Vagina (tissue), 2 donors: Measurements from ENCODE around the gene UNC93A. TPM values are rescaled to one million over a fixed set of nuclear protein-coding genes. Genes with fewer than 3 reads are reported as not detected.
"Not testable (repeated sequence)": the region's sequence is repeated elsewhere in the genome, so short reads cannot be mapped to it uniquely, and the experiment has no call there.

Source experiments
- DNase-seq, 2 donors: peaks; one replicate each; pipeline ENCODE4 v3.0.0-alpha.2; 2017; ENCODE audit errors: extremely low spot score in 2 of 2
- H3K27ac ChIP-seq: fragments of 200-600 bp; sonication (generic); one replicate; pipeline ENCODE4 v1.5.1; 2019
- H3K27me3 ChIP-seq: fragments of 200-600 bp; sonication (generic); one replicate; pipeline ENCODE4 v1.5.1; 2019
- H3K36me3 ChIP-seq, 2 donors: fragments of 200-600 bp; sonication (generic); one replicate each; pipeline ENCODE4 v1.5.1; 2017 to 2019
- H3K4me1 ChIP-seq: fragments of 200-600 bp; sonication (generic); one replicate; pipeline ENCODE4 v1.5.1; 2019
- H3K4me3 ChIP-seq, 2 donors: fragments of 200-600 bp; sonication (generic); 1 replicate in 1 of 2; 2 replicates in 1 of 2; pipeline ENCODE4 v1.5.1; 2016 to 2019
- H3K9me3 ChIP-seq: fragments of 200-600 bp; sonication (generic); one replicate; pipeline ENCODE4 v1.5.1; 2019
- POLR2A ChIP-seq, 2 donors: fragments of 450-650 bp; IDR thresholded peaks; one replicate each; pipeline ENCODE4 v1.6.1; 2017; ENCODE audit warnings: antibody characterized with exemption in 2 of 2, mild to moderate bottlenecking in 2 of 2, moderate library complexity in 2 of 2
- POLR2AphosphoS5 ChIP-seq, 2 donors: sonication (generic); formaldehyde crosslinking; IDR thresholded peaks; one replicate each; pipeline ENCODE4 v1.9.0; 2017; ENCODE audit warnings: antibody characterized with exemption in 2 of 2, mild to moderate bottlenecking in 2 of 2, low read depth in 1 of 2; ENCODE audit not compliant: insufficient read depth in 1 of 2
- intact Hi-C: fragments of 100-400 bp; cut with DNase I; formaldehyde crosslinking; loops from one replicate; pipeline ENCODE4 v1.15.1; 2023
- total RNA-seq: library from RNA; depleted of rRNA; stranded (reverse); fragments of >200 nt; gene quantifications from one replicate; pipeline ENCODE4 v1.2.3, GENCODE V29; 2016
- TF ChIP-seq, protein P1 (sequence below), 3 experiments: fragments of 450-650 bp in 2 of 3; fragments of 200-600 bp in 1 of 3; sonication (generic) in 1 of 3; IDR thresholded peaks; one replicate each; pipeline ENCODE4 v1.5.1; 2017 to 2019; ENCODE audit warnings: antibody characterized with exemption in 3 of 3, mild to moderate bottlenecking in 2 of 3, moderate library complexity in 2 of 3

The UNC93A gene
- total RNA-seq, 1 donor from 2014 or later: 2.0 TPM

DNA sequence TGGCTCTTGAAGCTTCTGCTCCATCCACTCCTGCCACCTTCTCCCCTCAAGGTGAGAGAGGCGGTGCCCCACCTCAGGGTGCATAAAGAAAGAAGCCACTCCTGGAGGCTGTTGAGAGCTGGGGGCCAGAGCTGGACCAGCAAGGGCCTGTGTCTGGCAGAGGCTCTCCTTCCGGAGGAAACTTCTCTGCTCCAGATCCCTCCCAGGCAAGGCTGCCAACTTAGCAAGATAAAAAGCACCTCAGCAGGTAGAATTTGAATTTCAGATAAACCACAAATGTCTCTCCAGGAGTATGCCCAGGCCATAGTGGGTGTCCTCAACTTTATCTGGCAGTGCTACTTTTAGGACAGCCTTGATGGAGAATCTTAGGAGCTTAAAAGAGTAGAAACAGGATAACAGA, 13.8 kb downstream of the UNC93A start:
- H3K9me3 ChIP-seq: no peaks in the 10 kb centered on the region
- H3K4me3 ChIP-seq: no peak overlapping the region
- H3K36me3 ChIP-seq: no peaks in the 10 kb centered on the region
- intact Hi-C loops: no loop called here
- H3K4me1 ChIP-seq: no peaks in the 10 kb centered on the region
- no peak for DNase-seq
- H3K27me3 ChIP-seq: no peaks in the 10 kb centered on the region
- TF ChIP-seq POLR2AphosphoS5 (IDR thresholded peaks at IDR 0.05; ENCODE audit: insufficient read depth in 1 of 2, low read depth in 1 of 2) (no peak), POLR2A (IDR thresholded peaks at IDR 0.05) (no peak)
- TF ChIP-seq, protein P1, sequence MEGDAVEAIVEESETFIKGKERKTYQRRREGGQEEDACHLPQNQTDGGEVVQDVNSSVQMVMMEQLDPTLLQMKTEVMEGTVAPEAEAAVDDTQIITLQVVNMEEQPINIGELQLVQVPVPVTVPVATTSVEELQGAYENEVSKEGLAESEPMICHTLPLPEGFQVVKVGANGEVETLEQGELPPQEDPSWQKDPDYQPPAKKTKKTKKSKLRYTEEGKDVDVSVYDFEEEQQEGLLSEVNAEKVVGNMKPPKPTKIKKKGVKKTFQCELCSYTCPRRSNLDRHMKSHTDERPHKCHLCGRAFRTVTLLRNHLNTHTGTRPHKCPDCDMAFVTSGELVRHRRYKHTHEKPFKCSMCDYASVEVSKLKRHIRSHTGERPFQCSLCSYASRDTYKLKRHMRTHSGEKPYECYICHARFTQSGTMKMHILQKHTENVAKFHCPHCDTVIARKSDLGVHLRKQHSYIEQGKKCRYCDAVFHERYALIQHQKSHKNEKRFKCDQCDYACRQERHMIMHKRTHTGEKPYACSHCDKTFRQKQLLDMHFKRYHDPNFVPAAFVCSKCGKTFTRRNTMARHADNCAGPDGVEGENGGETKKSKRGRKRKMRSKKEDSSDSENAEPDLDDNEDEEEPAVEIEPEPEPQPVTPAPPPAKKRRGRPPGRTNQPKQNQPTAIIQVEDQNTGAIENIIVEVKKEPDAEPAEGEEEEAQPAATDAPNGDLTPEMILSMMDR (IDR thresholded peaks at IDR 0.05): no peak
- H3K27ac ChIP-seq: no peak overlapping the region

DNA sequence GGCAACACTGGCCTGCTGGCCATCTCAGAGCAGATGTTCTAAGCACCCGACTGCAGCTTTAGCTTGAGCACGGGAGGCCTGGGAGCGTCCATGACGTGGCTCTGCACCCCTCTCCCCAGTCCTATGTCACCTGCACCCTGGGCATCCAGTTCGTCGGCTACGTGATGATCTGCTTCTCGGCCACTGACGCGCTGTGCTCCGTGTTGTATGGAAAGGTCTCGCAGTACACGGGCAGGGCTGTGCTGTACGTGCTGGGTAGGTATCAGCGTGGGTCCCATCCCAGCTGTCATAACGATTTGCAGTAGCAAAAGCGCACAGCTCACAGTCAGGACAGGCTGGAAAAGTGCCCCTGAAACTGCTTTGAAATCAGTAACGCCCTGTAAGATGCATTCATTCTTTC, 14.7 kb downstream of the UNC93A start:
- Histone ChIP-seq H3K27ac (no peak overlapping the region), H3K4me1 (no peaks in the 10 kb centered on the region), H3K36me3 (no peaks in the 10 kb centered on the region), H3K9me3 (no peaks in the 10 kb centered on the region), H3K27me3 (no peaks in the 10 kb centered on the region), H3K4me3 (no peak overlapping the region)
- intact Hi-C loops: no loop called here
- TF ChIP-seq, protein P1 (IDR thresholded peaks at IDR 0.05): no peak
- TF ChIP-seq POLR2A (IDR thresholded peaks at IDR 0.05): no peak
- TF ChIP-seq POLR2AphosphoS5 (IDR thresholded peaks at IDR 0.05; ENCODE audit: insufficient read depth in 1 of 2, low read depth in 1 of 2): no peak
- DNase-seq: no peak

DNA sequence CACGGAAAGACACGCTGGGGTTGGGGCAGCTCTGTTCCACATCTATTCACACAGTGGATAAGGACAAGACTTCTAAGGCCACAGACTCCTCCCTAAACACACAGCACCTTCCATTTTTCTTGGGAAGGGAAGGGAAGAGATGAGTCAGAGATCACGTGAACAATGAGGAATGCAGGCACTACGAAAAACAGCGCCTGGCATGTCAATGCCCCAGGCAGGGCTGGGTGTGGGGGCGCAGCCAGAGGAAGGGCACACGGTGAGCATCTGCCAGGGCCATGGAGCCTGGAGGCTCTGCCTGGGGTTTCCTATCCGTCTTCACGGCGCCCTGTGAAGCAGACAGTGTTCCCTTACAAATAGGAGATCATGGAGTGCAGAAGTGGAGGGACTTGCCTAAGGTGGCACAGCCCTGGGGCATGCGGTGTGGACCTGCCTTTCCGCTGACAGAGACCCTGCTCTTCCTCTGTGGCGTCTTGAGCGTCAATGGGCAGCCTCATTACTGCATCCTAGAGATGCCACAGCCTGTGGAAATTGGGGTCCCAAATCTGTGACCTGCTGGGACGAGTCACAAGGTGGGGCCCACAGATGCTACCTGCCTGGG, 15.4 kb downstream of the UNC93A start:
- no peak for DNase-seq
- Histone ChIP-seq H3K27me3 (no peaks in the 10 kb centered on the region), H3K27ac (no peak overlapping the region), H3K4me1 (no peaks in the 10 kb centered on the region), H3K36me3 (no peaks in the 10 kb centered on the region), H3K4me3 (no peak overlapping the region), H3K9me3 (no peaks in the 10 kb centered on the region)
- intact Hi-C loops: no loop called here
- TF ChIP-seq POLR2A (IDR thresholded peaks at IDR 0.05): no peak
- TF ChIP-seq POLR2AphosphoS5 (IDR thresholded peaks at IDR 0.05; ENCODE audit: insufficient read depth in 1 of 2, low read depth in 1 of 2): no peak
- TF ChIP-seq, protein P1 (IDR thresholded peaks at IDR 0.05): no peak

DNA sequence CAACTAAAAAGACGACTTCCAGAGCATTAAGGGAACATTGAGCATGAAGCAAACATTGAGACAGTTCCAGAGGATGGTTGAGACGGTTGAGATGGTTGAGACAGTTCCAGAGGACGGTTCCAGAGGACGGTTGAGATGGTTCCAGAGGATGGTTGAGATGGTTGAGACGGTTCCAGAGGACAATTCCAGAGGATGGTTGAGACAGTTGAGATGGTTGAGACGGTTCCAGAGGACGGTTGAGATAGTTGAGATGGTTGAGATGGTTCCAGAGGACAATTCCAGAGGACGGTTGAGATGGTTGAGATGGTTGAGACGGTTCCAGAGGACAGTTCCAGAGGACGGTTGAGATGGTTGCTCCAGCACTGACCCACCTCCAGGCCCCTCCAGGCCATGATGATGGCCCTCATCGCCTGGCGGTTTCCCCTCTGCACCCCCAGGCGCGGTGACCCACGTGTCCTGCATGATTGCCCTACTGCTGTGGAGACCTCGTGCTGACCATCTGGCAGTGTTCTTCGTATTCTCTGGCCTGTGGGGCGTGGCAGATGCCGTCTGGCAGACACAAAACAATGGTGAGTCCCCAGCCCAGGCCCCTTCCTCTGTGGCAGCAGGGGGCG, 16.3 kb downstream of the UNC93A start:
- Histone ChIP-seq H3K4me1 (no peaks in the 10 kb centered on the region), H3K27ac (no peak overlapping the region), H3K27me3 (no peaks in the 10 kb centered on the region), H3K9me3 (no peaks in the 10 kb centered on the region), H3K4me3 (no peak overlapping the region), H3K36me3 (no peaks in the 10 kb centered on the region)
- TF ChIP-seq, protein P1 (IDR thresholded peaks at IDR 0.05): no peak
- TF ChIP-seq POLR2A (IDR thresholded peaks at IDR 0.05): no peak
- no peak for DNase-seq
- intact Hi-C loops: no loop called here

DNA sequence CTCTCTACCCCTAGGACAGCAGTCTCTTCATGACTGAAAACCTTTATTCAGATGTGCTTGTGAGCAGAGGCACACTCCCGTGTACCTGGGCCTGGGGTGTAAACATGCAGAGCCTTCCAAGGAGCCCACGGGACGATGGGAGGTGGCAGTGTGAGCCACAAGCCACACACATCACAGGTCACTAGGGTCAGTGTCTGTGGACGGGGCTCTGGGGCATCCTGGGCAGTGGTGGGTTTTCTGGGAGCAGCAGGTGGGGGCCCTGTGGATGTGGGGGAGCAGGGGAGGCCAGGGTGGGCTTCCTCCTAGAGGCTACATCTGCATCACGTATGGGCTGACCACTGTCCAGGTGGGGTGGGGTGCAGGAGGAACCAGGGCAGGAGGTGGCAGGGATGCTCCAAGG, 17.1 kb downstream of the UNC93A start:
- H3K27me3 ChIP-seq: no peaks in the 10 kb centered on the region
- H3K4me3 ChIP-seq: no peak overlapping the region
- no peaks in the 10 kb centered on the region for H3K36me3 ChIP-seq
- TF ChIP-seq, protein P1 (IDR thresholded peaks at IDR 0.05): no peak
- TF ChIP-seq POLR2AphosphoS5 (IDR thresholded peaks at IDR 0.05; ENCODE audit: insufficient read depth in 1 of 2, low read depth in 1 of 2) (no peak), POLR2A (IDR thresholded peaks at IDR 0.05) (no peak)
- H3K4me1 ChIP-seq: no peaks in the 10 kb centered on the region
- intact Hi-C loops: no loop called here
- no peak overlapping the region for H3K27ac ChIP-seq
- H3K9me3 ChIP-seq: no peaks in the 10 kb centered on the region
- no peak for DNase-seq

DNA sequence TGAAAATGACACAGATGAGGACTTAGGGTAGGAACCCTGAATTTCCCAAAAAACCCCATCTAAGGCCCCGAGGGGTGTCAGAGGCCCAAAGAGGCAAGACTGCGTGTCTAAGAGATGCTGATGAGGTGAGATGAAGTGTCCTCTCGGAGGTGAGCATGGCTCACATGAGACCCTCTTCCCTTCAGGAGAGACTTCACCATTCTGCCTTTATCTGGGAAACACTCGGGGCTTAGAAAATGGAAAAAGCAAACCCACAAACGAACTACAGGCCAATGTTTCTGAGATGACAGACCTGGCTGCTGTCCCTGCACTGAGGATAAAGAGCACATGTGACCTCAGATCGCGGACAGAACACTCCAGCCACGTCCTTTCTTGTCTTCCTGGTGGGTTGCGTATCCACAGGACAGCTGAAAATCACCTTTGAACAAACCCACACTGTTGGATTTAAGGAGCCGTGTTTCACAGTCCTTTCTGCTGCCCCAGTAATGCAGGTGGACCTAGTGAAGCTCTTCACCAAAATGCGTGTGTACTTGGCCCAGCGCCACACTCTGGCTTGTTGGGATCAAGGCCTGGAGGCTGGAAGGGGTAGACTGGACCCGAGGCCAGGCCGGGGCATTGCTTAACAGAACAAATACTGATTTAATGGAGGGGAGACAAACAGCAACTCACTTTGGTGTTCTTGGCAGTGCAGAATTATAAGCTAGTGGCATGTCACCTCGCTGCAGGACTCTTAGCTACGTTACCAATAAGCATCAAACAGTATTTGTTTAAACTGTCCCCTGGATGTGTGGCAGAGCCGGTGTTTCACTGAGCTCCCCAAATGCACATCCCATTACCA, 18.5 kb downstream of the UNC93A start:
- H3K36me3 ChIP-seq, H3K27me3 ChIP-seq, DNase-seq, H3K4me1 ChIP-seq, H3K9me3 ChIP-seq, intact Hi-C loops, H3K4me3 ChIP-seq, H3K27ac ChIP-seq: not testable (repeated sequence)
